GM12878 (cell line): ENCODE measurements around the gene SLIT1. TPM values are rescaled to one million over a fixed set of nuclear protein-coding genes. Genes with fewer than 3 reads are reported as not detected.

Experiments used
- ATAC-seq: fragments of 200-7000 bp; cut with Tn5 transposase; 3 replicates; pipeline ENCODE4 v1.9.1; 2020; ENCODE audit warnings: mild to moderate bottlenecking, moderate library complexity
- BruUV-seq: library from RNA; stranded (reverse); fragments of 400-500 nt; replicated peaks from 2 replicates; lab custom pipeline; 2021; lab: Mats Ljungman, UMichigan
- CTCF ChIA-PET: fragments of 300-600 bp; sonication (Branson Sonifier 250); formaldehyde crosslinking; extraction: SDS; loops from one replicate; lab custom pipeline; 2021; ENCODE audit warnings: inconsistent platforms; lab: Yijun Ruan, JAX
- POLR2A ChIA-PET: fragments of 350-600 bp; formaldehyde crosslinking; extraction: SDS; loops from one replicate; lab custom pipeline; 2021; ENCODE audit warnings: inconsistent platforms; lab: Charles Lee
- RAD21 ChIA-PET: fragments of 300-600 bp; sonication (Branson Sonifier 250); formaldehyde crosslinking; loops from one replicate; lab custom pipeline; 2023; ENCODE audit warnings: antibody characterized with exemption; ENCODE audit not compliant: unreplicated experiment; lab: Charles Lee
- SMC1A ChIA-PET: fragments of 300-600 bp; sonication (Branson Sonifier 250); formaldehyde crosslinking; loops from one replicate; lab custom pipeline; 2023; ENCODE audit not compliant: unreplicated experiment, uncharacterized antibody; lab: Charles Lee
- DNase-seq: peaks from one replicate; pipeline ENCODE4 v3.0.0-alpha.2; 2011; ENCODE audit warnings: low read depth, low spot score
- FAIRE-seq: peaks from 3 replicates; lab custom pipeline; 2011; peaks lifted over from hg19 to GRCh38; lab: Jason Lieb, UNC
- H2AFZ ChIP-seq: 2 replicates; pipeline ENCODE4 v1.6.0; 2011; ENCODE audit warnings: low read depth, low read length, control low read depth; ENCODE audit not compliant: control insufficient read depth
- H3K27ac ChIP-seq: 2 replicates; pipeline ENCODE4 v1.5.1; 2011; ENCODE audit warnings: control low read depth; ENCODE audit not compliant: control insufficient read depth, insufficient read depth
- H3K27me3 ChIP-seq, 2 experiments: replicated peaks in 1 of 2; 2 replicates each; pipeline versions ENCODE4 v1.6.0 to v1.6.1; 2011; ENCODE audit warnings: low read length in 1 of 2; ENCODE audit not compliant: control insufficient read depth in 2 of 2, insufficient read depth in 2 of 2
- H3K36me3 ChIP-seq, 2 experiments: 2 replicates each; pipeline ENCODE4 v1.5.1; 2011; ENCODE audit warnings: low read length in 1 of 2; ENCODE audit not compliant: control insufficient read depth in 2 of 2, insufficient read depth in 2 of 2
- H3K4me1 ChIP-seq: 2 replicates; pipeline ENCODE4 v1.6.1; 2011; ENCODE audit warnings: mild to moderate bottlenecking, low read length, moderate library complexity, mixed read lengths; ENCODE audit not compliant: control insufficient read depth, insufficient read depth
- H3K4me2 ChIP-seq: 2 replicates; pipeline ENCODE4 v1.6.0; 2011; ENCODE audit warnings: control low read depth; ENCODE audit not compliant: control insufficient read depth, insufficient read depth
- H3K4me3 ChIP-seq: fragments of 200-600 bp; sonication (generic); 2 replicates; pipeline ENCODE4 v1.5.1; 2016
- H3K79me2 ChIP-seq: 2 replicates; pipeline ENCODE4 v1.6.0; 2011; ENCODE audit warnings: low read length; ENCODE audit not compliant: control insufficient read depth, insufficient read depth
- H3K9ac ChIP-seq: 2 replicates; pipeline ENCODE4 v1.8.0; 2011; ENCODE audit warnings: low read length, control low read depth, mixed read lengths; ENCODE audit not compliant: control insufficient read depth, insufficient read depth
- H3K9me3 ChIP-seq: replicated peaks from 3 replicates; pipeline ENCODE4 v1.5.1; 2011; ENCODE audit warnings: mild to moderate bottlenecking, low read length; ENCODE audit not compliant: control insufficient read depth, insufficient read depth
- H4K20me1 ChIP-seq: 2 replicates; pipeline ENCODE4 v1.6.0; 2011; ENCODE audit not compliant: control insufficient read depth, insufficient read depth
- KLF5 ChIP-seq: fragments of 450-650 bp; IDR thresholded peaks from 2 replicates; pipeline ENCODE4 v1.6.1; 2014; ENCODE audit warnings: mild to moderate bottlenecking; ENCODE audit not compliant: partially characterized antibody
- MLLT1 ChIP-seq: fragments of 450-650 bp; IDR thresholded peaks from 2 replicates; pipeline ENCODE4 v1.6.1; 2016; ENCODE audit warnings: mild to moderate bottlenecking
- NFXL1 ChIP-seq: fragments of 450-650 bp; IDR thresholded peaks from 2 replicates; pipeline ENCODE4 v1.6.1; 2017; ENCODE audit warnings: antibody characterized with exemption, mild to moderate bottlenecking, borderline replicate concordance
- NR2C1 ChIP-seq: fragments of 450-650 bp; IDR thresholded peaks from 2 replicates; pipeline ENCODE4 v1.6.1; 2017; ENCODE audit warnings: antibody characterized with exemption, mild to moderate bottlenecking, moderate library complexity
- ZNF687 ChIP-seq: fragments of 450-650 bp; IDR thresholded peaks from 2 replicates; pipeline ENCODE4 v1.6.1; 2017; ENCODE audit warnings: mild to moderate bottlenecking, moderate library complexity
- WGBS: methylation state at CpG from one replicate; pipeline ENCODE4 v1.1.6; 2016; ENCODE audit warnings: low lambda C conversion rate; ENCODE audit not compliant: insufficient replicate concordance, insufficient coverage; ENCODE audit errors: missing lambda C conversion rate; 5-methylcytosine and 5-hydroxymethylcytosine counted together
- in situ Hi-C: fragments of 300-500 bp; cut with MboI; formaldehyde crosslinking; loops from 9 replicates; pipeline ENCODE4 v1.14.3; 2018; ENCODE audit warnings: mixed read lengths
- intact Hi-C: fragments of 100-400 bp; cut with micrococcal nuclease; formaldehyde crosslinking; loops from one replicate; pipeline ENCODE4 v1.14.2; 2022; ENCODE audit not compliant: unreplicated experiment
- polyA plus RNA-seq, 11 experiments: library from polyadenylated mRNA; depleted of rRNA in 4 of 11; unstranded in 6 of 11; stranded (reverse) in 5 of 11; fragments of >200 nt; fragmentation: Nextera tagmentation in 4 of 11; fragmentation: Illumina TruSeq in 1 of 11; extraction: Ambion mirVana in 4 of 11; extraction: Trizol in 1 of 11; gene quantifications; 1 replicate in 1 of 11; 2 replicates in 10 of 11; pipeline versions ENCODE4 v1.2.1 to v1.2.3, GENCODE V29; 2011 to 2016; ENCODE audit warnings: inconsistent platforms in 2 of 11, missing spikeins in 2 of 11, low read depth in 1 of 11
- total RNA-seq, 4 experiments: library from RNA; depleted of rRNA in 3 of 4; stranded (reverse); fragments of >200 nt in 3 of 4; fragmentation: Illumina TruSeq in 1 of 4; extraction: Trizol in 1 of 4; gene quantifications; 2 replicates each; pipeline versions ENCODE4 v1.2.1 to v1.2.3, GENCODE V29; 2013 to 2021

Gene SLIT1
- total and polyA plus RNA-seq, 10 of the 15 experiments (the other 5 are each of a cell fraction or from before 2014, with no cell fraction given), result 0.04 to 0.19 (median 0.06) TPM; not detected in 4

- H3K36me3 ChIP-seq, result peaks cover 0 to 1% of the 10 kb centered on the region in 2 experiments; a peak in 3 of 4 replicates
- ChIA-PET CTCF (interaction anchor here (1.1 to 2.7 kb wide), 5 partner anchors 26 to 318 kb away, joined by 5 to 27 read pairs (median 5); no protein-coding TSS in a partner anchor), RAD21 (interaction anchor here (1.2 kb wide), 1 partner anchor 15 kb away, joined by 3 read pairs; no protein-coding TSS in a partner anchor), POLR2A (interaction anchor here (1.4 kb wide), 1 partner anchor 39 kb away, joined by 3 read pairs; no protein-coding TSS in a partner anchor), SMC1A (interaction anchor here (1.4 to 5.7 kb wide), 6 partner anchors 14 to 64 kb away, joined by 3 to 30 read pairs (median 6); no protein-coding TSS in a partner anchor)
- no peak overlapping the region for H3K27ac ChIP-seq
- H3K9ac ChIP-seq, result no peak overlapping the region
- no peaks in the 10 kb centered on the region for H4K20me1 ChIP-seq
- no peak overlapping the region for H3K4me3 ChIP-seq
- no peak overlapping the region for H3K4me2 ChIP-seq
- no peaks in the 10 kb centered on the region for H3K27me3 ChIP-seq
- no peaks in the 10 kb centered on the region for H3K79me2 ChIP-seq
- WGBS, result 98% methylated on average over 2 of the region's 2 CpGs
- TSS peak; percentile 33 for BruUV-seq
- intact Hi-C loops, result no loop called here
- FAIRE-seq (no peak), ATAC-seq (no peak), DNase-seq (no peak)
- H2AFZ ChIP-seq, result no peak overlapping the region
- in situ Hi-C loops, result no loop called here
- H3K4me1 ChIP-seq, result no peaks in the 10 kb centered on the region
- no peaks in the 10 kb centered on the region for H3K9me3 ChIP-seq
- TF ChIP-seq MLLT1, result no peak
- no peak for TF ChIP-seq KLF5
- no peak for TF ChIP-seq NR2C1
- TF ChIP-seq ZNF687, result no peak
- TF ChIP-seq NFXL1, result no peak
These were observed 224.9 kb downstream of the SLIT1 start for GRCh38 chr10:96960872-96961271.
